HG02610 (cell line): ENCODE data around the gene WDR4.
"Not testable (repeated sequence)": the region's sequence is repeated elsewhere in the genome, so short reads cannot be mapped to it uniquely, and the experiment has no call there.

Experiments used
- ATAC-seq: cut with Tn5 transposase; IDR thresholded peaks from one replicate; pipeline ENCODE4 v1.9.1; 2021; ENCODE audit warnings: mild to moderate bottlenecking, moderate library complexity; ENCODE audit not compliant: unreplicated experiment

The WDR4 gene

GRCh38 chr21:42878993-42879787, at the start of gene WDR4:
Gene WDR4, minus strand, starts transcription at chr21:42879539. Its CDS starts 44 bp downstream, at chr21:42879495.
- peak; percentile 81 for ATAC-seq

- ATAC-seq, result not testable (repeated sequence)
These were observed 48.3 kb upstream of the WDR4 start for GRCh38 chr21:42927474-42928200.

GRCh38 chr21:42925114-42925926, 46.0 kb upstream of the WDR4 start, which contains the start of gene ERVH48-1:
Gene ERVH48-1, minus strand, starts transcription at chr21:42925630. Its CDS starts 6,624 bp downstream, at chr21:42919006.
- ATAC-seq, result no peak

- ATAC-seq, result no peak
These were observed 45.1 kb upstream of the WDR4 start for GRCh38 chr21:42924433-42924751.

- no peak for ATAC-seq
These were observed 44.5 kb upstream of the WDR4 start for GRCh38 chr21:42923553-42924432.

- no peak for ATAC-seq
These were observed 43.6 kb upstream of the WDR4 start for GRCh38 chr21:42922918-42923317.

- no peak for ATAC-seq
These were observed 42.6 kb upstream of the WDR4 start for GRCh38 chr21:42921927-42922326.

- ATAC-seq, result no peak
These were observed 39.0 kb upstream of the WDR4 start for GRCh38 chr21:42918291-42918690.

- ATAC-seq, result no peak
These were observed 34.1 kb upstream of the WDR4 start for GRCh38 chr21:42913476-42913875.

GRCh38 chr21:42911920-42912319, 32.6 kb upstream of the WDR4 start:
- ATAC-seq, result not testable (repeated sequence)

- not testable (repeated sequence) for ATAC-seq
These were observed 29.1 kb upstream of the WDR4 start for GRCh38 chr21:42908484-42908883.

GRCh38 chr21:42906233-42906632, 26.9 kb upstream of the WDR4 start:
- no peak for ATAC-seq

GRCh38 chr21:42905195-42905594, 25.9 kb upstream of the WDR4 start:
- no peak for ATAC-seq

- ATAC-seq, result no peak
These were observed 24.5 kb upstream of the WDR4 start for GRCh38 chr21:42903817-42904216.

GRCh38 chr21:42900446-42900845, 21.1 kb upstream of the WDR4 start:
- ATAC-seq, result no peak

GRCh38 chr21:42892931-42893755, 13.8 kb upstream of the WDR4 start, which contains the start of gene NDUFV3:
Gene NDUFV3, plus strand, starts transcription at chr21:42893309. Its CDS starts 25 bp downstream, at chr21:42893334.
- ATAC-seq, result peak; percentile 91

- ATAC-seq, result peak; percentile 6
These were observed 13.2 kb upstream of the WDR4 start for GRCh38 chr21:42892582-42892930.

GRCh38 chr21:42887326-42887725, 8.0 kb upstream of the WDR4 start:
- ATAC-seq, result no peak

GRCh38 chr21:42883921-42884320, 4.6 kb upstream of the WDR4 start:
- no peak for ATAC-seq
